Activated CD8-positive, alpha-beta T cell treated with anti-CD3 and anti-CD28 coated beads for 36 hours (primary cell): ENCODE measurements around the gene SLC25A18. TPM values are rescaled to one million over a fixed set of nuclear protein-coding genes. Genes with fewer than 3 reads are reported as not detected.

Experiments
- ATAC-seq: fragments of 200-7000 bp; cut with Tn5 transposase; one replicate; pipeline ENCODE4 v1.10.0; 2021; ENCODE audit warnings: mild to moderate bottlenecking, moderate library complexity
- CTCF ChIA-PET: fragments of 350-600 bp; sonication (Branson Sonifier 250); formaldehyde crosslinking; loops from one replicate; lab custom pipeline; 2021; ENCODE audit warnings: antibody characterized with exemption; lab: Charles Lee
- POLR2A ChIA-PET: fragments of 350-600 bp; sonication (Branson Sonifier 250); formaldehyde crosslinking; loops from one replicate; lab custom pipeline; 2021; ENCODE audit warnings: antibody characterized with exemption; lab: Charles Lee
- DNase-seq: peaks from one replicate; pipeline ENCODE4 v3.0.0-alpha.2; 2020
- H3K27ac Mint-ChIP-seq: one replicate; pipeline ENCODE4 v1.8.0; 2021; ENCODE audit warnings: mild to moderate bottlenecking, mixed read lengths
- H3K27me3 Mint-ChIP-seq: one replicate; pipeline ENCODE4 v1.8.0; 2021; ENCODE audit warnings: mixed read lengths
- H3K36me3 Mint-ChIP-seq: one replicate; pipeline ENCODE4 v1.8.0; 2021; ENCODE audit warnings: low read depth, mixed read lengths
- H3K4me1 Mint-ChIP-seq: one replicate; pipeline ENCODE4 v1.8.0; 2021; ENCODE audit warnings: low read depth, mixed read lengths
- H3K4me3 Mint-ChIP-seq: one replicate; pipeline ENCODE4 v1.8.0; 2021; ENCODE audit warnings: mild to moderate bottlenecking, moderate library complexity, mixed read lengths
- H3K9me3 Mint-ChIP-seq: one replicate; pipeline ENCODE4 v1.8.0; 2021; ENCODE audit warnings: mixed read lengths
- CTCF ChIP-seq: fragments of 200-600 bp; IDR thresholded peaks from one replicate; pipeline ENCODE4 v1.8.0; 2022; ENCODE audit warnings: antibody characterized with exemption, mild to moderate bottlenecking
- intact Hi-C: fragments of 100-400 bp; cut with micrococcal nuclease; formaldehyde crosslinking; loops from one replicate; pipeline ENCODE4 v1.10.0; 2022
- total RNA-seq, 2 experiments: library from RNA; stranded (reverse); gene quantifications; one replicate each; pipeline ENCODE4 v1.2.3, GENCODE V29; 2021

The SLC25A18 gene
- total RNA-seq, 2 experiments from 2014 or later, result not detected

GRCh38 chr22:17637490-17638181, 74.3 kb downstream of the SLC25A18 start:
- no peaks in the 10 kb centered on the region for H3K27me3 Mint-ChIP-seq
- ATAC-seq (no peak), DNase-seq (no peak)
- CTCF ChIA-PET, result no interaction called here
- POLR2A ChIA-PET, result no interaction called here
- TF ChIP-seq CTCF, result no peak
- peak overlapping the region; percentile 96 for H3K27ac Mint-ChIP-seq
- peaks cover 20% of the 10 kb centered on the region for H3K36me3 Mint-ChIP-seq
- peak overlapping the region; percentile 92 for H3K4me3 Mint-ChIP-seq
- intact Hi-C loops, result loop anchor here (5.0 kb wide), 1 partner anchor 70 kb away; no protein-coding TSS in a partner anchor
- no peaks in the 10 kb centered on the region for H3K9me3 Mint-ChIP-seq
- H3K4me1 Mint-ChIP-seq, result peaks cover 18% of the 10 kb centered on the region

- Mint-ChIP-seq H3K4me1 (peaks cover 22% of the 10 kb centered on the region), H3K9me3 (no peaks in the 10 kb centered on the region), H3K27ac (peak overlapping the region; percentile 96), H3K36me3 (peaks cover 25% of the 10 kb centered on the region), H3K27me3 (no peaks in the 10 kb centered on the region), H3K4me3 (peak overlapping the region; percentile 92)
- peak; percentile 19 for DNase-seq
- ChIA-PET POLR2A (interaction anchor here (1.0 kb wide), 1 partner anchor 35 kb away, joined by 3 read pairs; no protein-coding TSS in a partner anchor), CTCF (no interaction called here)
- intact Hi-C loops, result loop anchor here (5.0 kb wide), 1 partner anchor 69 kb away; no protein-coding TSS in a partner anchor
- TF ChIP-seq CTCF, result no peak
- peak; percentile 9 for ATAC-seq
These were observed 74.8 kb downstream of the SLC25A18 start for GRCh38 chr22:17638182-17638431.

GRCh38 chr22:17638432-17639246, 75.3 kb downstream of the SLC25A18 start, which contains the start of gene BCL2L13:
Gene BCL2L13 (plus strand): TSS chr22:17638757. CDS start chr22:17655712, 16,955 bp downstream.
- Mint-ChIP-seq H3K36me3 (peaks cover 25% of the 10 kb centered on the region), H3K4me1 (peaks cover 22% of the 10 kb centered on the region), H3K27me3 (no peaks in the 10 kb centered on the region), H3K4me3 (peak within 1 kb of the TSS; percentile 92), H3K9me3 (no peaks in the 10 kb centered on the region), H3K27ac (peak within 1 kb of the TSS; percentile 96)
- peak; percentile 29 for TF ChIP-seq CTCF
- POLR2A ChIA-PET, result interaction anchor here (0.5 to 1.2 kb wide), 8 partner anchors 9 to 480 kb away, joined by 3 to 4 read pairs (median 3); no protein-coding TSS in a partner anchor
- ATAC-seq, result peak; percentile 97
- CTCF ChIA-PET, result interaction anchor here (0.8 to 1.4 kb wide), 4 partner anchors 23 to 438 kb away, joined by 3 to 6 read pairs (median 4); no protein-coding TSS in a partner anchor
- intact Hi-C loops, result loop anchor here (5.0 kb wide), 1 partner anchor 69 kb away; no protein-coding TSS in a partner anchor
- peak; percentile 95 for DNase-seq

- Mint-ChIP-seq H3K9me3 (no peaks in the 10 kb centered on the region), H3K36me3 (peaks cover 25% of the 10 kb centered on the region), H3K27me3 (no peaks in the 10 kb centered on the region), H3K4me3 (peak overlapping the region; percentile 92), H3K27ac (peak overlapping the region; percentile 96), H3K4me1 (peaks cover 22% of the 10 kb centered on the region)
- TF ChIP-seq CTCF, result no peak
- intact Hi-C loops, result loop anchor here (5.0 kb wide), 1 partner anchor 68 kb away; no protein-coding TSS in a partner anchor
- ChIA-PET POLR2A (interaction anchor here (0.5 to 1.2 kb wide), 8 partner anchors 10 to 481 kb away, joined by 3 to 4 read pairs (median 3); no protein-coding TSS in a partner anchor), CTCF (interaction anchor here (0.8 to 1.4 kb wide), 4 partner anchors 22 to 437 kb away, joined by 3 to 6 read pairs (median 4); no protein-coding TSS in a partner anchor)
- ATAC-seq (no peak), DNase-seq (peak; percentile 11)
These were observed 76.0 kb downstream of the SLC25A18 start for GRCh38 chr22:17639247-17639741.

Other genes starting within 250 kb of the SLC25A18 start
- under 1 TPM; 0.11 to 0.16 TPM for gene CECR2, start 194.0 kb upstream of the SLC25A18 start, total RNA-seq
- 10 to 100 TPM; 68.1 to 68.2 TPM for gene ATP6V1E1, start 65.3 kb downstream of the SLC25A18 start, total RNA-seq
- gene BCL2L13, start 75.3 kb downstream of the SLC25A18 start, total RNA-seq, result 10 to 100 TPM; 36.1 to 38.3 TPM
- gene BID, start 211.0 kb downstream of the SLC25A18 start, total RNA-seq, result 10 to 100 TPM; 16.3 to 19.9 TPM